GM13976 (cell line): ENCODE data around the gene MEOX2.

Source experiments
- DNase-seq: peaks from one replicate; pipeline ENCODE4 v3.0.0; 2012; ENCODE audit warnings: low spot score
- CTCF ChIP-seq: IDR thresholded peaks from 2 replicates; pipeline ENCODE4 v1.5.1; 2012; ENCODE audit warnings: borderline replicate concordance, mild to moderate bottlenecking; ENCODE audit not compliant: insufficient read depth; ENCODE audit errors: extremely low read depth, missing control alignments, control extremely low read depth
- in situ Hi-C: fragments of 300-500 bp; cut with MboI; formaldehyde crosslinking; loops from one replicate; pipeline ENCODE4 v1.12.0; 2022; ENCODE audit warnings: low sequenced_read_pairs, mixed read lengths, inconsistent platforms; ENCODE audit not compliant: unreplicated experiment

Gene MEOX2

GRCh38 chr7:15610503-15610902 lies 76.0 kb downstream of the MEOX2 start:
- in situ Hi-C loops, result no loop called here
- DNase-seq, result no peak
- TF ChIP-seq CTCF, result no peak

GRCh38 chr7:15609287-15609686 lies 77.2 kb downstream of the MEOX2 start:
- TF ChIP-seq CTCF, result no peak
- in situ Hi-C loops, result no loop called here
- no peak for DNase-seq

GRCh38 chr7:15607529-15608210 lies 78.8 kb downstream of the MEOX2 start:
- in situ Hi-C loops, result no loop called here
- TF ChIP-seq CTCF, result no peak
- no peak for DNase-seq

- no peak for TF ChIP-seq CTCF
- in situ Hi-C loops, result no loop called here
- DNase-seq, result no peak
Measured at GRCh38 chr7:15606561-15606960, 79.9 kb downstream of the MEOX2 start.

GRCh38 chr7:15604166-15604565 lies 82.3 kb downstream of the MEOX2 start:
- in situ Hi-C loops, result no loop called here
- no peak for DNase-seq
- no peak for TF ChIP-seq CTCF

GRCh38 chr7:15603124-15603523 lies 83.4 kb downstream of the MEOX2 start:
- DNase-seq, result no peak
- in situ Hi-C loops, result no loop called here
- TF ChIP-seq CTCF, result no peak

GRCh38 chr7:15602236-15602635 lies 84.2 kb downstream of the MEOX2 start:
- no peak for DNase-seq
- in situ Hi-C loops, result no loop called here

More at GRCh38 chr7:15602236-15602635, 84.2 kb downstream of the MEOX2 start:
- no peak for TF ChIP-seq CTCF
